GM21360 (cell line): ENCODE results near the gene SBK3.
"Not testable (repeated sequence)": the region's sequence is repeated elsewhere in the genome, so short reads cannot be mapped to it uniquely, and the experiment has no call there.

ENCODE experiments used
- ATAC-seq: cut with Tn5 transposase; IDR thresholded peaks from one replicate; pipeline ENCODE4 v1.9.1; 2021; ENCODE audit warnings: mild to moderate bottlenecking, moderate library complexity; ENCODE audit not compliant: unreplicated experiment

SBK3 gene

DNA sequence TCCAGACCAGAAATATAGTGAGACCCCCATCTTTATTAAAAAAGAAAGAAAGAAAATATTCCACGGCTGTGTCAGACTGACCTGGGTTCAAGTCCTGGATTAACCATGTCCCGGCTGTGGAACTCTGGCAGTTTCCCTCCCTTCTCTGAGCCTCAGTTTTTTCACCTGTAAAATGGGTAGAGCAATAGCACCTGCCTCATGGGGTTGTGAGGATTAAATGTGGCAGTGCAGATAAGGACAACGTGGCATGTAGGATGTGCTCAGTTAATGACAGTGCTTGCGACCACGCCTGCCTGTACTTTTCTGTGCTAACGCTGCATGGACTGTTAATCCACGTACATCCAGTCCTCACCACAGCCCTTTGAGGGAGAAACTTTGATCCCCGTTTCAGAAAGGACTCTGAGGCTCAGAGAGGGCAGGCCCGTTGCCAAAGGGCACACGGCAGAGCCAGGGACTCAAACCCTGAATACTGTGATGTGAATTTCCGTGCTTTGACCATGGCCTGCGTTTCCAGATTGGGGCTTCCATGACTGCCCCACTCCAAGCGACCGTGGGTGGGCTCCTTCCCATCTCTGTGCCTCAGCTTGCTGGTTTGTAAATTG is 24.6 kb downstream of the SBK3 start:
- ATAC-seq = no peak

DNA sequence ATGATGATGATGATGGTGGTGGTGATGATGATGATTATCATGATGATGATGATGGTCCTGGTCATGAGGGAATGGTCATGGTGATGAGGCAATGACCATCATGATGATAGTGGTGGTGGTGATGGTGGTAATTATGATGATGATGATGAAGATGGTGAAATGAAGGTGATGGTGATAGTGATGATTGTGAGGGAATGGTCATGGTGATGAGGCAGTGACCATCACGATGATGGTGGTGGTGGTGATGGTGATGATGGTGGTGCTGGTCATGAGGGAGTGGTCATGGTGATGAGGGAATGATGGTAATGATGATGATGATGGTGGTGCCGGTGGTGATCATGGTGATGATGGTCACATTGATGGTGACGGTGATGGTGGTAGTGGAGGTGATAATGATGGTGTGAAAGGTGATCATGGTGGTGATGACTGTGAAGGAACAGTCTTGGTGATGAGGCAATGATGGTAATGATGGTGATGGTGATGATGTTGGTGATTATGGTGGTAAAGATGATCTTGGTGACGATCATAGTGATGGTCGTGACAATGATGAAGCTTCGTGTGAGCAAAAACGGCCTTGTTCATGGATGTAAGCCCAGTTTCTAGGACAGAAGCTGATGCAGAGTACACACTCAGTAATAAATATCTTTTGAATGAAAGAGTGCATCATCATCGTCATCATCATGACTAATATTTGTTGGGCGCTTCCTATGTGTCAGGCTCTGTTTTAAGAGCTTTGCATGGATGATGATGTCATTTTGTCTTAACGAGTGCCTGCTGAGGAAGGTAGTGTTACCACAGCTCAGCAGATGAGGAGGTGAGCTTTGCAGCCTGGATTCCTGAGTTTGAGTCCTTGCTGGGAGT is 25.7 kb downstream of the SBK3 start:
- ATAC-seq = no peak

DNA sequence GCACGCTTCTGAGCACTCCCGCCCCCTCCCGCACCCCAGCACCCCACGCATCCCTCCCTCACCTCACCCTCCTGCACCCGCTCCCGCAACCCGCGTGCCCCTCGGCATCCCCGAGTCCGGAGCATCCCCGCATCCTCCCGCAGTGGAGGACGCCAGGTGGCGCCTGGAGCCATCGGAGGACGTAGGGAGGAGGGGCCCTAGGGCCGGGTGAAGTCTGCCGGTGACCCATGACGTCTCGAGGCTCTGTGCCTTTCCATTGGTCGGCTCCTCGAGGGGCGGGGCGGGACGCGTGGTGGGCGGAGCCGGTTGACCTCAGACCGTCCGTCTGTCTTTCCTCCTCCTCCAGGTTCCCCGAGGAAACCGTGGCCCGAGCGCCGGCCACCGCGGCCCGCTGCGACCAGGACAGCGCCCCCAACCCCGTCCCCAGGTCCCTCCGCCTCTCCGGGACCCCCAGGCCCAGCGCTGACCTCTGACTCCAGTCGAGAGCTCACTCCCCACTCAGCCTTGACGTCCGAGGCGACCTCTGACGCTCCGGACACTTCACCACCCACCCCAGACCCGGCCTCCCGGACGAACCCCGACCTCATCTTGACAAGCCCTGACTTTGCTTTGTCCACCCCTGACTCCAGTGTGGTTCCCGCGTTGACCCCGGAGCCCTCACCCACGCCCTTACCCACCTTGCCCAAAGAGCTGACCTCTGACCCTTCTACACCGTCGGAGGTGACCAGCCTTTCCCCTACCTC is 28.3 kb downstream of the SBK3 start:
- peak; percentile 97 for ATAC-seq

DNA sequence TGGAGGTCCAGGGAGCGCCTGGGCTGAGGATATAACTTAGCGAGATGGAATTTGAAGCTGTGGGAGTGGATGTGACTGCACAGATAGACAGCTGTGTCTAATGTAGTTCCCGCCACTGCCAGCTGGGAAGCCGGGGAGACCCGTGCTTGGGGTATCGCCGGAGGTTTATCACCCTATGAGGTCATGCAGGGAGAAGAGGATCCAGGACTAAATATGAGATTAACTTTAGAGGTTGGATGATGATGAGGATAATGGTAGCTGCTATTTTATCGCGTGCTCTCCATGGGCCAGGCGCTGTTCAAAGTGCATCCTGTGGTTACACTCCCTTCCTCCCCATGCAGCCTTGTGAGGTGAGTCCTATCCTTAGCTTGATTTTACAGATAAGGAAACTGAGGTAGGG is 37.2 kb downstream of the SBK3 start:
- ATAC-seq = no peak

DNA sequence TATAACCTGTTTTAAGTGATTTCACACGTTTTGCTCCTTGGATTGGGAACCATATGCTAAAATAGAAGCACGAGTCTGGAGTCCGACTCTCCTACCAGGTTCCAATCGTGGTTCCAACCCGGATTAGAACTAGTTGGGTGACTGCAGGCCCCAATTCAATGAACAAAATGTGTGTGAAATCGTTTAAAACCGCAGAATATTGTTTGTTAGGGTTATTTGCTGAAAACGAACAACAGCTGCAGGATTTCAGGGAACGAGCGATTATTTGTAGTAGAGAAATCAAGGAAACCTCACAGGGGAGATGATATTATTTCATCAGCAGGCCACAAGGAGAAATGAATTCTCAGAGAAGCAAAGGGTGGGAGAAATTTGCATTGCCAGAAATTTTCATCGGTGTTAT is 40.4 kb downstream of the SBK3 start:
- ATAC-seq = no peak

DNA sequence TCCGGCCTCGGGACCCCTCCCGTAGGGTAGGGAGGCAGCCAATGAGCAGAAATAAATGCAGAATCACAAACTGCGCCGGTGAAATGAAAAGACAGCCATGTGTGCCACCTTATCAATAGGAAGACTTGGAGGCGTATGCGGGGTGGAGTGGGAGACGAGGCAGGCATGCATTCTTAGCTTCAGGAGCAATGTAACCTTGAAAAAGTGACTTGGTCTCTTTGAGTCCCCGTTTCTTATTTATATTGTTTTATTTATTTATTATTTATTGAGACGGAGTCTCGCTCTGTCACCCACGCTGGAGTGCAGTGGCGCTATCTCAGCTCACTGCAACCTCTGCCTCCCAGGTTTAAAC is 41.1 kb downstream of the SBK3 start:
- ATAC-seq = no peak

DNA sequence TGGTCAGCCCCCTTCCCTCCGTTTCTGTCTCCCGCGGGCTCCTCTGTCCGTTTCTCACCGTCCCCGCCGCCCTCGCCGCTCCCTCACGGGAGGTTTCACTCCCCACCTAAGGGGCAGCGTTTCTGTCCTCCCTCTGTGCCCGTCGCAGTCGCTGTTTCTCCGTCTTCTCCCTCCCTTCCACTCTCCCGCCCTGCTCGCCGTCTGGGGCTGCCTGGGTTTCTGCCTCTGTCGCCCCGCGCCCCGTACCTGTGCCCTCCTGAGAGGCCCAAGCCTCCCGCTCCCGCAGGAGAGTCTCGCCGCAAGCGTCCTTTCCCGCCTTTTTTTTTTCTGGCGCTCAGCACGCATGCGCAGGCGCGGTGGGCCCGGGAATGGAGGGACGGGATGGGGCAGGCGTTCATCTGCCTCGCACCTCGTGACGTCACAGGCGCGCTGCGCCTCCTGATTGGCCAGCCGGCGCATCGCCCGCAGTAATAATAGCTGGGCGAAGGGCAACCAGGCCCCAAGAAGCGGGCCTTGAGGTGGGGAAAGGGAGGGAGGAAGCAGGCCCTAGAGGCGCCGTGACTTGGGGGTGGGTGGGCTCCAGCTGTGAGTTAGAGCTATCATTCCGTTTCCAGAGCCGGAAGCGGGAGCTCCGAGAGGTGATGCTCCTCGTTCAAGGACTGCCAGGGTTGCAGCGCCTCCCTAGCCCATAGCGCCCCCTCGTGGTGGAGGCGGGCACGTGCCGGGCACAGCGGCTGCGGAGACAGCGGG is 41.7 kb downstream of the SBK3 start:
- peak; percentile 92 for ATAC-seq

DNA sequence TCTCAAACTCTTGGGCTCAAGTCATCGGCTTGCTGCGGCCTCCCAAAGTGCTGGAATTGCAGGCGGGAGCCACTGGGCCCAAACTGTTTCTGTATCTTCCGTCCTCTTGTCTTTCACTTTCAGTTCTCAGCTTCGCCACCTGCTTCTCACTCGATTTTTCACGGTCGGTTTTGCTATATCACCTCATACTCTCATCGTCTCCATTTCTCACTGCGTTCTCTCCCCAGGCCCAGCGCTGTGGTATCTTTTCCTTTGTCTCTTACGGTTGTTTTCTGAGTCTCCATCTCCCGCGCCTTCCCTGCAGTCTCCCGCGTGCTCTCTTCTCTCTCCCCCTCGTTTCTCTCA is 42.2 kb downstream of the SBK3 start:
- ATAC-seq = no peak

DNA sequence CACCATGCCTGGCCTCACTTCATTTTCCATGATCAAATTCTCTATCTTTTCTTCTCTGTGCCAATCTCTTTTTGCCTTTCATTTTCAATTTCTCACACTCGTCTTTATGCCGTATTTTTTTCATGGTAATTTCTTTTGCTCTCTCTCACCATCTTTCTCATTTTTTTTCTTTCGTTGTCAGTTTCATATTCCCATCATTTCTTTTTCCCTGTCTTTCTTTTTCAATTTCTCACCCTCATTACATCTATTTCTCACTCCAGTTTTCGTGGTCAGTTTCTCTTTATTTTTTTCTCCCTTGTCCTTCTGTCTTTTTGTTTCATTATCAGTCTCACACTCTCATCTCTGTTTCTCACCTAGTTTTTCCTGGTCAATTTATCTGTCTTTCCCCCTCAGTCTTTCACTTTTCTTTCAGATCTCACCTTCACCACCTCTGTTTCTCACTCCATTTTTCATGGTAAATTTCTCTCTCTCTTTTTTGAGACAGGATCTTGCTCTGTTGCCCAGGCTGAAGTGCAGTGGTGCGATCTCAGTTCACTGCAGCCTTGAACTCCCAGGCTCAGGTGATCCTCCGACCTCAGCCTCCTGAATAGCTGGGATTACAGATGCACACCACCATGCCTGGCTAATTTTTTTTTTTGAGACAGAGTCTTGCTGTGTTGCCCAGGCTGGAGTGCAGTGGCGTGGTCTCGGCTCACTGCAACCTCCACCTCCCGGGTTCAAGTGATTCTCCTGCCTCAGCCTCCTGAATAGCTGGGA is 43.0 kb downstream of the SBK3 start:
- ATAC-seq = no peak

DNA sequence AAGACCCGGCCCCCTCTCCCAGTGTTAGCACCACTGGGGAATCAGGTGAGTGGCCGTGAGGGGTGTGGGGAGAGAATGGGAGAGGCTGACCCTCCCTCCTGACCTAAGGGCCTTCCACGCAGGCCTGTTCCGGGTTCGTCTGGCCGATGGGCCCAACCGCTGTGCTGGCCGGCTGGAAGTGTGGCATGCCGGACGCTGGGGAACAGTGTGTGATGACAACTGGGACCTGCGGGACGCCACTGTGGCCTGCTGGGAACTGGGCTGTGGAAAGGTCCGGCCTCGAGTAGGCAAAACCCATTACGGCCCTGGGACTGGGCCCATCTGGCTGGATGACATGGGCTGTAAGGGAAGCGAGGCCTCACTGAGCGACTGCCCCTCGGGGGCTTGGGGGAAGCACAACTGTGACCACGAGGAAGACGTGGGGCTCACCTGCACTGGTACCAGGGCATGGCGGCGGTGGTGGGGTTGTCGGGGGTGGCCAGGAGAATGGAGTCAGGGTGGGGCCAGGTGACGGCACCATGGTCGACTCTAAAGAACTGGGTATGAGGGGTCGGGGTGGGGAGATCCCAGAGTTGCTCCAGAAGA is 44.9 kb downstream of the SBK3 start:
- no peak for ATAC-seq

DNA sequence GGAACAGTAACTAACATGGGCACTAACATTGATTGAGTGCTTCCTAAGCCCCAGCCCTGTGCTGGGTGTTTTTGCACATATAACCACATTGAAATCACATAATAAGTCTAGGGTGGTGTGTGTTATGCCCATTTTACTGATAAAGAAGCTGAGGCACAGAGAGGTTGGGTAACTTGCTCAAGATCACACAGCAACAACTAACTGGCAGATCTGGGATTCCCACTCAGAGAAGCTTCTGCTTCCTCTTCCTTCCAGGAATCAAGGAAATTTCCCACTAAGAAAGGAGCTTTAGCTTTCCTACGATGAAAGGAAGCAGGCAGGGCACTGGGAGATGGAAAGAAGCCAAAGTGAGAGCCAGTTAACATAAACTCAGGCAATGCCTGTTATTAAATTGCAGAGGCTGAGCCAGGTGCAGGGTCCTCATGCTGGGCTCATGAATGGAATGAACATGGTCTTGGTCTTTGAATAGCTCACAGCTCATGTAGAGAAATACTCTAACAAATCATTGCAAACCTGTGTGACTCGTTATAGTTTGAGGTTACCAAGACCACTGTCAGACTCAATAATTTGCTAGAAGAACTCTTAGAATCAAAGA is 47.0 kb downstream of the SBK3 start:
- no peak for ATAC-seq

DNA sequence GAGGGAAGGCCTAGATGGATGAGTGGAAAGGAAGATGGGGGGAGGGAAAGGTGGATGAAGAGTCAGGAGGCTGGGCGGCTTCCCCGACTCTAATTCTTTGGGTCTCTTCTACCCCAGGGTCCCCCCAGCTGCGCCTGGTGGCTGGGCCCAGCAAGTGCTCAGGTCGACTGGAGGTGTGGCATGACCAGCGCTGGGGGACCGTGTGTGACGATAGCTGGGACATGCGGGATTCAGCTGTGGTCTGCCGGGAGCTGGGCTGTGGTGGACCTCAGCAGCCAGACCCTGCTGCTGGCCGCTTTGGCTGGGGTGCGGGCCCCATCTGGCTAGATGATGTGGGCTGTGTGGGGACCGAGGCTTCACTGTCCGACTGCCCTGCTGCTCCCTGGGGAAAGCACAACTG is 47.6 kb downstream of the SBK3 start:
- no peak for ATAC-seq

DNA sequence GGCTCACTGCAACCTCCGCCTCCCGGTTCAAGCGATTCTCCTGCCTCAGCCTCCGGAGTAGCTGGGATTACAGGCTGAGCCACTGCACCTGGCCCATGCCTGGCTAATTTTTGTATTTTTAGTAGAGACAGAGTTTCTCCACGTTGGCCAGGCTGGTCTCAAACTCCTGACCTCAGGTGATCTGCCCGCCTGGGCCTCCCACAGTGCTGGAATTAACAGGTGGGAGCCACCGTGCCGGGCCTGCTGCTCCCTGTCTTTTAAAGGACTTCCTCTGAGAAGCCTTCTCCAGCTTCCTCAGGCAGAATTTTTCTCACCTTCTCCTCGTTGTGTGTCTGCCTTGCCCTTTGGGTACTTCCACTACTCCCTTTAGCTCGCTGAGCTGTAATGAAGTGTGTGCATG is 48.5 kb downstream of the SBK3 start:
- ATAC-seq = not testable (repeated sequence)

DNA sequence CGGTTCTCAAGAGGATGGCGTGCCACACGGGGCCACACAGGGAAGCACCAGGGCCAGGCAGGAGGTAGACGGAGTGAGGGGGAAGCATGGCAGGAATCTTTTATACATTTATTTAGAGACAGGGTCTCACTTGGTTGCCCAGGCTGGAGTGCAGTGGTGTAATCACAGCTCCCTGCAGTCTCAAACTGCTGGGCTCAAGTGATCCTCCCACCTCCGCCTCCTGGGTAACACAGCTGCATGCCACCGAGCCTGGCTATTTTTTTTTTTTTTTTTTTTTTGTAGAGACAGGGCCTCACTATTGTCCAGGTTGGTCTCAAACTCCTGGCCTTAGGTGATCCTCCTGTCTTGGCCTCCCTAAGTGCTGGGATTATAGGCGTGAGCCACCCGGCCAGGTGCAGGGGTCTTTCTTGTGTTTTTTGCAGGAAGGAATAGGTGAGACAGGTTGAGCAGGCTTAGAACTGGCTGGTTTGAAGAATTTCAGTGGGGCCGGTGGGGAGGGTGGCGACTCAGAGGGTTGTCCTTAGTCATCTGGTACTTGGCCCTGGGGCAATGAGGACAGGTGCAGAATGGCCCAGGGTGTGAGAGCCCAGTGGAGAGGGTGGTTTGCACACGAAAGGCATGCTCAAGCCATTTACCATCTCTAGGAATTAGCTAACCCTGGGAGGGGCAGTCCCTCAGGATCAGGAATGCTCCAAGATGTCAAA is 49.5 kb downstream of the SBK3 start:
- ATAC-seq = no peak

DNA sequence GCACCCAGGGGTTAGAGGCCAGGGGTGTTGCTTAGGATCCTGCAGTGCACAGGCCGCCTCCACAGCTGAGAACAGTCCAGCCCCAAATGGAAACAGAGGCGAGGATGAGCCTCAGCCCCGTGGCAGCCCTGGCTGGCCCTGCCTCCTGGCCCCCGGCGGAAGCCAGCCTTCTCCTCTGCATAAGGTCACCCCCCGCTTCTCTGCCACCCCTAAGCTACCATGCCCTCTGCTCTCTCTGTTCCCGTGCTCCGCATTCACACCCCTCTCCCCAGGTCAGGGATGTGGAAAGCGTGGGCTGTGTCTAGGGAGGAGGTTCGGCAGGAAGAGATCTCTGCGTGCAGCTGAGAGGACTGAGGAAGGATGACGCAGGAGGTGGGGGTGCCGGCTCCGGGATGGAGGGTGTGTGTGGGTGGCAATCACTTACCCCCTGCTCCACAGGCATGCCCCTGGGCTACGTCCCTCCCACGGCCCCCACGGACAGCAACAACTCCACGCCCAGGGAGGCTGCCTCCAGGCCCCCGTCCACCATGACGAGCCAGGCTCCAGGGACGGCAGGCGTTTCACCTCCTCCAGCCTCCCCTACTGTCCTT is 51.1 kb downstream of the SBK3 start:
- no peak for ATAC-seq

DNA sequence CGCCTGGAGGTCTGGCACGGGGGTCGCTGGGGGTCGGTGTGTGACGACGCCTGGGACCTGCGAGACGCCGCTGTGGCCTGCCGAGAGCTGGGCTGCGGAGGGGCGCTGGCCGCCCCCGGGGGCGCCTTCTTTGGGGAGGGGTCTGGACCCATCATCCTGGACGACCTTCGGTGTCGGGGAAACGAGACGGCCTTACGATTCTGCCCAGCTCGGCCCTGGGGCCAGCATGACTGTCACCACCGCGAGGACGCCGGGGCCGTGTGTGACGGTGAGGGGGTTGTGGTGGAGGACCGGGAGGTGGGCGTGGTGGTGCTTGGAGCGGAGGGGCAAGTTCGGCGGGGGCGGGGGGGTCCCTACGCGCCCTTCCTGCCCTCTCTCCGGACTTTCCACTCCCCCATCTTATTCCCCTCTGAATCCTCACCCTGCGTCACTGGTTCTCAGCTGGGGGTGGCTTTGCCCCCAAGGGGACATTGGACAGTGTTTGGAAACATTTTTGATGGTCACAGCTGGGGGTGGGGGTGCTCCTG is 51.6 kb downstream of the SBK3 start:
- ATAC-seq = no peak

DNA sequence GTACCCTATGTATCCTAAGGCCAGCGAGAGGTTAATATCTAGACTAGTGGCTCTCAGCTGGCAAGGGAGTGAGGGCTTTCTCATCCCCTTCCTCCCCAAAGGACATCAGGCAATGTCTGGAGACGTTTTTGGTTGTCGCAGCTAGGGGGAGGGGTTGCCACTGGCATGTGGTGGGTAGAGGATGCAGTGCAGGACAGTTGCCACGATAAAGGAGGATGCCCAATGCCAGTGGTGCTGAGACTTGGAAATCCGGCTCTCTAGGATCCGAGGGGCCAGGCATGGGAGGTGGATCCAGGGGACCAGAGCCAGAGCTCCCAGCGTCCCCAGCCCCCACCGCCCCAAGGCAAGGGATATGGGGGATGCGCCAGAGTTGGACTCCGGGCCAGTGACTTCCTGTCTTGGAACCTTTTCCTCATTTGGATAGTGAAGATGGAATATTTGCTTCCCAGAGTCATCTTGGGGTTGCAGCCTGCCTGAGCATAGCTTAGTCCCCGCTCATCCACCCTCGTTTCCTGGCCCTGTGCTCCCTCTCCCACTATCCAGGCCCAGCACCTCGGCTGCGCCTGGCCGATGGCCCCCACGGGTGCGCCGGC is 52.2 kb downstream of the SBK3 start:
- ATAC-seq = no peak

DNA sequence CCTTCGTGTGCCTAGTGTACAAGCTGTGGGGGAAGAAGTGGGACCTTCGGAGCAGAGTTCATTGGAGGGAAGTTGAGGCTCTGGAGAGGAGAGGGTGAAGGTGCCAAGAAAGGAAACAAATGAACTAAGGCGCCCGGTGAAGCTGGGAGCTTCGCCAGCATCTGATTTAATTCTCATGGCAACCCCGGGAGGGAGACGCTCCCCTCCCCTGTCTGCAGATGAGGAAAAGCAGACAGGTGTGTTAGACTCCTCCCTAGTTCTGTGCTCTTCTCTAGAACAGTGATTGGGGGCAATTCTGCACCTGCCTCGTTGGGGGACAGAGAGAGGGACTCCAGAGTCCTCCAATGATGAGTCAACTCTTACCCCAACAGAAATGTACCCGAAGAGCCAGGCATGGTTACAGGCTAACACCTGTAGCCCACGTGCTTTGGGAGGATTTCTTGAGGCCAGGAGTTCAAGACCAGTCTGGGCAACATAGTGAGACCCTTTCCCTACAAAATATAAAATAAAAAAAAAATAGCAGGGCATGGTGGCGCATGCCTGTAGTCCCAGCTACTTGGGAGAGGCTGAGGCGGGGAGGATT is 52.9 kb downstream of the SBK3 start:
- ATAC-seq = no peak
